ENCODE data around the gene GOLGA8K. TPM values are rescaled to one million over a fixed set of nuclear protein-coding genes. Genes with fewer than 3 reads are reported as not detected.
"Not testable (repeated sequence)": the region's sequence is repeated elsewhere in the genome, so short reads cannot be mapped to it uniquely, and the experiment has no call there.

The GOLGA8K gene
- total RNA-seq, 1 donor = not detected

DNA sequence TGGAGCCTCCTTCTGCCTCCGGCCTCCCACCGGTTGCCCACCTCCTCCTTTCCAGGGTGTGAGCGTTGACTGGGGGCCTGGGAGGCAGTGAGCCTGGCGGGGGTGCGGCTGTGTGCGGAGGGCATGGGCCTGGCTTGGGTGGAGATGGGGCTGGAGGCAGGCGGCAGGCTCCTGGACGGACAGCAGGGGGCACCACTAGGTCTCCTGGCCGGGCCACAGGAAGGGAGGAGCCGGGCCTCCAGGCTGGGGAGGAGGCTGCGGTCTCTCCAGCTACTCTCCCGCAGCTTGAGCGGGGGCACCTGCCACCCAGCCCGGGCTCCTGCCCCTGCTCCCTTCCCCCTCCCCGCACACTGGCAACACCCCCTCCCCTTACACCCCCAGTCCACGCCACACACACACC, 38.1 kb downstream of the GOLGA8K start:
- not testable (repeated sequence) for H3K4me3 ChIP-seq (ENCODE audit: low read depth, low read length); DNase-seq (ENCODE audit: low read depth)

DNA sequence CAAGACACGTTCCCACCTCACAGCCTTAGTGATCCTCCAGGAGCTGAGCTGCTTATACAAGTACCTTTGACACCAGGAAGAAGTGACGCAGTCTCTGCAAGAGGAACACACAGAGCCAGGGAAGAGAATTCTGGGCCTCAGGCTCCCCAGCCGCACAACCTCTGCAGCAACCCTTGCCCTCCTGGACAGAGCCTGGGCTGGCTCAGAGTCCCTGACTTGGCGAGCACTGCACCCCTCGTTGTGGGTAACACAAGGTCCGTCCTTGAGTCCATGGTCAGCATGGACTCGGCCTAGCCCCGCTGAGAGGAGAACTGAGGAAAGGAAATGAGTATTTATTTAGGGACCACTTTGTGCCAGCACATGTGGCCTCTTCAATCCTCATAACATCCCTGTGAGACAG, 39.6 kb downstream of the GOLGA8K start:
- DNase-seq (ENCODE audit: low read depth); H3K4me3 ChIP-seq (ENCODE audit: low read depth, low read length): not testable (repeated sequence)

DNA sequence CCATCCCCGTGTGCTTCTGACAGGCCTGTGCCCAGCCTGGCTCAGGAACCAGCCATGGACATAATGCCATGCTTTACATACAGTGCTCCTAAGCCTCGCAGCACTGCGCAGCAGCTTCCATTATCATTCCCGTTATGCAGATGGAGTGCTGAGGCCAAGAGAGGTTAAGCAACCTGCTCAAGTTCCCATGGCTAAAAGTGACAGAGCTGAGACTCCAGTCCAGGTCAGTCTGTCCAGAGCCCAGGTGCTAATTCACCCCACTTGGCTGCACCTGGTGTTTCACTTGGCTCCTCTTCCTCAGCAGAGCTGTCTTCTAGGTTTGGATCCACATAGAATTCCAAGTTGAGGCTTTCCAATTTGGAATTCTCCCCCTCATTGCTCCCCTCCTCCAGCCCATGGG, 41.4 kb downstream of the GOLGA8K start:
- DNase-seq (ENCODE audit: low read depth); H3K4me3 ChIP-seq (ENCODE audit: low read depth, low read length): not testable (repeated sequence)

DNA sequence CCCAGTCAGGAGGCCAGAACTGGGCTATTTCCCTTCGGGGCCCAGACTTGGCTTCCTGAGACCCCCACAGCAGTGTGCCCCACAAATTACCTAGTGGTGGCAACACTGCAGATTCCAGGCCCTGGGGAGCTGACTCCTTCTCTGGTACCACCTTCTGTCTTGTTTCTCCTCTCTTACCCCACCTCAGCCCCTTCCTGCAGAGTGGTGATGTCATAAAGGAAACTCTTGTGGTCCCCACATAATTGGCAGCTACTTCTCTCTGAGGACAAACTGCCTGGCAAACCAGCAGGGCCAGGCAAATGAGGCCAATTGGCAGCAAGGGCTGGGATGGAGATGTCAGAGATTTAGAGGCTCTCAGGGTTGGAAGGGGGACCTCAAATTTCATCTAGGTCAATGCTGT, 44.6 kb downstream of the GOLGA8K start:
- not testable (repeated sequence) for H3K4me3 ChIP-seq (ENCODE audit: low read depth, low read length); DNase-seq (ENCODE audit: low read depth)

DNA sequence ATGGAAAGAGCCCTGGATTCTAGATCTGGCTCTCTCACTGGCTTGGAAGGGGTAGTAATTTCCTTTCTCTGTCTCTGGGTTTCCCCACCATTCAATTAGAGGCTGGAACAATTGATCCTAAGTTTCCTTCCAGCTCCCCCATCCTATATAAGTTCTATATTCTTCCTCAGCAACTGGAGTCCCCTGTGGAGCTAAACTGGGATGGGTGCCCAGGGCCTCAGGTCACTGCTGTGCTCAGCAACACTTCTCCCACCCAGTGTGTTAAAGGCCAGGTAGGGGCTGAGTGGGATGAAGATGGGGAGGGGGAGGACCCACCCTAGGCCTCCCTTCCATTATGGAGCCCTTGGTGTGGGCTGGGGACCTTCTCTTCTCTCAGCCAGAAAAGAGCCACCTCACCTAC, 46.2 kb downstream of the GOLGA8K start:
- not testable (repeated sequence) for H3K4me3 ChIP-seq (ENCODE audit: low read depth, low read length); DNase-seq (ENCODE audit: low read depth)

DNA sequence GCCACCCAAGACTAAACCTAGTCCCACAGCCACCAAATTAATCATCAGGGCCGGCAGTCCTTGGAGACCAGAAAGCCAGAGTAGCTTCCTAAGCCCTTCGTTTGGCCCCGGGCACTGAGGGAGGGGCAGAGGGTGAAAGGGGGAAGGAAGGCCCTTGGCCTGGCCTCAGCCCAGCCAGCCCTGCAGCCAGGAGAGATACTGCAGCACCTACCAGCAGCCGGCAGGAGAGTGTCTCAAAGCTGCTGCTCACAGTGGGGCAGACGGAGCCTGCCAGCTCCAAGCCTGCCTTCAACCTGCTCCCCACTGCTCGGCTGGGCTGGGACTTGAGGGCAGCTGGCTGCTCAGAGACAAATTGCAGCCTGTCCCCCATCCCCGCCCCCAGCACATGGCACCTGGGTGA, 50.3 kb downstream of the GOLGA8K start:
- not testable (repeated sequence) for H3K4me3 ChIP-seq (ENCODE audit: low read depth, low read length); DNase-seq (ENCODE audit: low read depth)

DNA sequence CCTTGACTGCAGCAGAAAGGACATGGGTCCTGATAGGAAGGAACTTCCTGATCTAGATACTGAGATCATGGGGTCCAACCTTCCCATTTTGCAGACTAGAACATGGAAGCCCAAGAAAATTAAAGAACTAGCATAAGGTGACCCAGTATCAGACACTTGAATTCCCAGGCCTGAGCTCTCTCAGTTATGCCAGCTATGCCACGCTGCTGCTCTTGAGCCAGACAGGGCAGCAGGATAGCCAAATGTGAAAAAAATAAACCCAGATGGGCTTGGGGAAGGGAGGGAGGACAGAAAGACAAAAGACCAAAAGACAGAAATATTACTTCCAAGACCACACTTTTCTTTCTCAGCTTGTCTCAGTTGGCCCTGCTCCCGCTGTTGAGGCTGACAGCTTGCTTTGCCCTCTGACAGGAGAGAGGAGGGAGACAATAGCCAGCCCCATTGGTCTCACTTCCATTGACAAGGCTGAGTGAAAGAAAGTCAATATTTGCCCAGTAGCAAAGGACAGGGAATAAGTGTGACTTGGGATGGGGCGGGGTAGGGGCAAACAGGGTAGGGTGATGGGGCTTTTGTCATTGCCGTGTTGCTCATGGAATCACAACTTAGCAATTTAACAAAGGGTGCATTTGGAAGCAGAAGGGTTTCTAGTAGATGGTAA, 52.4 kb downstream of the GOLGA8K start:
- not testable (repeated sequence) for H3K4me3 ChIP-seq (ENCODE audit: low read depth, low read length); DNase-seq (ENCODE audit: low read depth)

DNA sequence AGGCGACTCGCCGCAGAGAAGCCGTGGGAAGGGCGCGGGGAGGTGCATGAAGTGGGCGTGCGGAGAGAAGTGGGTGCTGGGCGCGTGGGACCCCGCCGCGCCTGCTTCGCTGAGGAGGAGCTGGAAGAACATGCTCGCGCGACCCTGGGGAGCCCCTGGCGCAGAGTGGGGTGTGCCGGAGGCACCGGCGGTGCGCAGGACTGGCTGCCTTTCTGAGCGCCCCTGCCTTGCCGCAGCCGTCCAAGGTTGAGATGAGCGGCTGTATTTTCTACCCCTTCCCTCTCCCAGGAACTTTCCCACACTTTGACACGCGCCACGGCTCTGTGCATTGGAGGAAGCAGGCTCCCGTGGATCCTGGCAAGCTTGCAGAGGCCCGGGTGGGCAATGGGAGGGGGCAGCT, 56.1 kb downstream of the GOLGA8K start:
- DNase-seq (ENCODE audit: low read depth); H3K4me3 ChIP-seq (ENCODE audit: low read depth, low read length): not testable (repeated sequence)

DNA sequence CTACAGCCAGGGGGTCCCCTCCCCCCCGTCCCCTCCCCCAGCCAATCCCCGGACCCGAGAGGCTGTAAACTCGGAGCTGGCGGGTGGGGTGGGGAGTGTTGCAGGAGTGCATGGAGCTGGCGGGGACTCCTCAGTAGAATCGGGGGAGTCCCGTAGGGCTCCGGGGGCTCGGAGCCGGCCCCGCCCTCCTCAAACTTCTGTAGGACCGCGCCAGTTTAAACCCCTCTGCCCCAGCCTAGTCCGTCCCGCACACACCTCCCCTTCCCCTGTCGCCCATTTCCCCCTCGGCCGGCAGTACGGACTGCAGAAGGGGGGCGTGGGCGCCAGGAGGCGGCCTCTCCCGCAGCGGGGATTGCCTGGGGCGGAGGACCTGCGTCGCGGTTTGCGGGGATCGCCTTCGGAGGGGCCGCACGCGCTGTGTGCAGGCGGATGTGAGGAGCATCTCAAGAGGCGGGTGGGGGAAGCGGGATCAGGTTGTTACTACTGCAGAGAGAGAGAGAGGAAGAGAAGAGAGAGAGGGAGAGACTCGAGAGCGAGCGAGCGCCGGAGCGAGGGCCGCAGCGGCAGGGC, 57.0 kb downstream of the GOLGA8K start:
- DNase-seq (ENCODE audit: low read depth); H3K4me3 ChIP-seq (ENCODE audit: low read depth, low read length): not testable (repeated sequence)

DNA sequence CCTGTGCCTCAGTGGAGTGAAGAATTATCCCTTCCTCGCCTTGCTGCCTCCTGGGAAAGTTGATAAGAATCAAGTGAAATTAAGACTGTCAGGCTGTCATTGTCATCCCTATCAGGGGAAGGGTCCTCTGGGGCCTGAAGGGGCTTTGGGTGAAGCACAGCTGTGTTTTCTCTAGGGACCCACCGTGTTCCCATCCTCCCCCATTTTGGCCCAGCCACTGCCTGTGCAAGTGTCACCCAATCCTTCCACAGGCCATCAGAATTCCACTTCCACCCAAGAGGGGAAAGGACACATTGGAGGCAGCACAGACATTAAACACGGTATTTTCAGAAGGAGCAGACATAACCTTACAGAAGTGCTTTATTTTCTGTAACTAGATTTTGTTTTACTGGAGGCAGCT, 59.2 kb downstream of the GOLGA8K start:
- not testable (repeated sequence) for DNase-seq (ENCODE audit: low read depth); H3K4me3 ChIP-seq (ENCODE audit: low read depth, low read length)

Small RNA genes lying within 50 kb of the gene (small RNA-seq; reads per million reads assigned to genes)
- gene RF00096 = not detected
- not detected for gene RN7SL185P
- gene RN7SL539P = not detected

Other genes starting within 250 kb of the GOLGA8K start
- 0.43 and 0.64 TPM in 2 replicates for gene GOLGA8O, start 52.3 kb upstream of the GOLGA8K start, total RNA-seq
- 1.7 and 2.6 TPM in 2 replicates for gene GOLGA8N, start 190.2 kb upstream of the GOLGA8K start, total RNA-seq
- 14.5 and 25.5 TPM in 2 replicates for gene ARHGAP11A, start 212.2 kb upstream of the GOLGA8K start, total RNA-seq
- gene SCG5, start 238.4 kb upstream of the GOLGA8K start, total RNA-seq = 8.7 and 17.7 TPM in 2 replicates

Measured in fibroblast of villous mesenchyme (primary cell).